Right cardiac atrium (tissue), 5 donors: ENCODE results near the gene TPPP3. TPM values are rescaled to one million over a fixed set of nuclear protein-coding genes. Genes with fewer than 3 reads are reported as not detected.
A peak's percentile ranks its signal among the peaks of the same experiment; 100 is the strongest.

Experiments
- ATAC-seq, 2 donors: fragments of 200-7000 bp; cut with Tn5 transposase; one replicate each; pipeline versions ENCODE4 v1.8.0 to v1.9.1; 2020; ENCODE audit warnings: moderate library complexity in 2 of 2, mild to moderate bottlenecking in 1 of 2
- DNase-seq, 3 donors: peaks; one replicate each; pipeline ENCODE4 v3.0.0-alpha.2; 2020
- H3K27ac ChIP-seq: one replicate; pipeline ENCODE4 v1.5.1; 2013; ENCODE audit warnings: mild to moderate bottlenecking, low read length, control low read depth, moderate library complexity
- H3K27me3 ChIP-seq: one replicate; pipeline ENCODE4 v1.6.1; 2013; ENCODE audit not compliant: control insufficient read depth, insufficient read depth
- H3K4me1 ChIP-seq: one replicate; pipeline ENCODE4 v1.6.1; 2013; ENCODE audit warnings: low read length; ENCODE audit not compliant: control insufficient read depth, insufficient read depth
- H3K4me3 ChIP-seq: one replicate; pipeline ENCODE4 v1.5.1; 2013; ENCODE audit warnings: low read length, control low read depth
- H3K9me3 ChIP-seq: one replicate; pipeline ENCODE4 v1.6.1; 2013; ENCODE audit warnings: low read length; ENCODE audit not compliant: control insufficient read depth
- WGBS: extraction: QIAGEN DNeasy Blood & Tissue Kit; methylation state at CpG from one replicate; pipeline ENCODE4 v1.1.7; 2013; 5-methylcytosine and 5-hydroxymethylcytosine counted together
- intact Hi-C, 4 donors: fragments of 100-400 bp; cut with DNase I; formaldehyde crosslinking; loops; one replicate each; pipeline versions ENCODE4 v1.11.0 to v1.14.0; 2022 to 2023
- polyA plus RNA-seq: library from polyadenylated mRNA; stranded (reverse); fragments of 200-250 nt; gene quantifications from one replicate; pipeline ENCODE4 v1.2.3, GENCODE V29; 2013
- total RNA-seq, 4 donors: library from RNA; stranded (reverse); fragmentation: NEBNext Ultra II Directional; extraction: Animal tissue kit (Norgen Biotek cat#: 25700); gene quantifications; one replicate each; pipeline ENCODE4 v1.2.1, GENCODE V29; 2021
- donor health status: healthy with polysubstance abuse.
- donor health status: DM: no; HTN: yes; CAD: no.
- donor health status: DM: no; HTN: no; CAD: no.
- donor health status: DM: no; HTN: yes; CAD: no; lungs with severe emphysema.
- donor health status: DM: yes; HTN: yes; CAD: no.

The TPPP3 gene
- total and polyA plus RNA-seq, 5 donors = 21.9 to 183 (median 42.0) TPM

DNA sequence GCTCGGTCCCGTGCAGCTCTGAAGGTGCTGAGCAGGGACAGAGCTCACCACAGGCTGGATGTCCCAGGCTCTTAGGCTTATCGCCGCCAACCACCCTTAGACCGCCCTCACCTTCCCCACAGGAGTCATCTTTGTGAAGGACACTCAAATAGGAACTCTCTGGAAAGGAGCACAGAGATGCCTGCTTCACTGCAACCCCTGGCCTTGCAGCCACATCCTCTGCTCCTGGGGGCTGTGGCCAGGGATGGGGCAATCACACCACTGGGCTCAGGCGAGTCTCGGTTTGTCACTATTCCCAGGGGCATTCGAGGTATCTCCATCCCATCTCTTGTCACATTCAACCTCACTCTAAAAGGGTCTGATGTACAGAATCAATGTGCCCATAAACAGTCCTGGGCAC is 12.0 kb upstream of the TPPP3 start:
- intact Hi-C loops = loop anchor here in 2 of 4 donors (10.0 kb wide), 2 partner anchors 121 to 141 kb away; no protein-coding TSS in a partner anchor
- no peak overlapping the region for H3K27ac ChIP-seq
- H3K27me3 ChIP-seq = no peaks in the 10 kb centered on the region
- 88% methylated on average over 8 of the region's 8 CpGs for whole genome bisulfite sequencing
- no peak overlapping the region for H3K4me3 ChIP-seq
- DNase-seq (no peak), ATAC-seq (no peak)
- H3K9me3 ChIP-seq = no peaks in the 10 kb centered on the region
- H3K4me1 ChIP-seq = peaks cover 5% of the 10 kb centered on the region

DNA sequence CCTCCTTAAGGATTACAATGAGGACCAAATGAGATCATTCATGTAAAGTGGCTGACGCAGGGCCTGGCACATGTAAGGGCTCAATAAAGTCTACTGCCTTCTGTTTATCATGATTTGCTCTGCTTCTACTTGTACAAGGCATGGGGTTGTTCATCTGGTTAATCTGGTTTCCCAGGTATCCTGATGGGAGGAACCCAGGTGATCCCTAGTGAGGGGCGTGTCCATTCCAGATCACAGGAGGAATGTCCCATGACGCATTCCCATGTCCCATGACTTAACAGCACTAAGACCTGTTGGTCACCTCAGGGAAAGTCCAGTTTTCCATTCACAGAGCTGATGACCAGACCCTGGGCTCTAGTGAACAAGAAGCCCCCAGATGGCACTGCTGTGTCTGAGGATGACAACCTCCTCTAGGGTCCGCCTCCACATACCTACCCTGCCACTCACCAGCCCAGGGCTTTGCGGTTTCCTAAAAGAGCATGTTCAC is 11.5 kb upstream of the TPPP3 start:
- DNase-seq (no peak), ATAC-seq (no peak)
- H3K27me3 ChIP-seq = no peaks in the 10 kb centered on the region
- H3K9me3 ChIP-seq = no peaks in the 10 kb centered on the region
- H3K4me1 ChIP-seq = peaks cover 5% of the 10 kb centered on the region
- 95% methylated on average over 5 of the region's 5 CpGs for WGBS
- intact Hi-C loops = loop anchor here in 2 of 4 donors (10.0 kb wide), 2 partner anchors 120 to 140 kb away; no protein-coding TSS in a partner anchor
- no peak overlapping the region for H3K4me3 ChIP-seq
- no peak overlapping the region for H3K27ac ChIP-seq

DNA sequence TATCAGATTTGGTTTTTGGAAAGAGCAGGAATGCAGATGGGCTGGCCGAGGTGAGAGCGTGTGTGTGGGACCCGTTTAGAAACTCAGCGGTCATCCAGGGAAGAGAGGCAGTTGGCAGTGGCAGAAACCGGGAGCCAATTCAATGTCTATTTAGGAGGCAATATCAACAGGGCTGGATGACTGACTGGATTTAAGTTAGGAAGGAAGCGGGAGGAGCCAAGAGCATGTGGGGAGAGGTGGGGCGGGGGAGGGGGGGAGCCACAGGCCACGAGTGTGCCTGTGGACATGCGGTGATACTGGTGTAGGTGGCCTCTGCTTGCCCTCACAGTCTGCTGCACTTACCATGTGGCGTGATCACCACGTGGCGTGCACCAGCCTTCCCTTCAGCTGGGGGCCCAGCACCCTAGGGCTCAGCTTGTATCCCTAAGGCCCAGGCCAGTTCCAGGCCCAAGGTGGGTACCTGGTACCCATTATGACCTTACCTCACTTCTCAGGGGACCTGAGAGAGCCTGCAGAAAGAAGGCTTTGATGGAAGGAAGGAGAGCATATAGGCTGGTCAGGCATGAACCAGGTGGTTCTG is 10.8 kb upstream of the TPPP3 start:
- 71% methylated on average over 12 of the region's 12 CpGs for WGBS

DNA sequence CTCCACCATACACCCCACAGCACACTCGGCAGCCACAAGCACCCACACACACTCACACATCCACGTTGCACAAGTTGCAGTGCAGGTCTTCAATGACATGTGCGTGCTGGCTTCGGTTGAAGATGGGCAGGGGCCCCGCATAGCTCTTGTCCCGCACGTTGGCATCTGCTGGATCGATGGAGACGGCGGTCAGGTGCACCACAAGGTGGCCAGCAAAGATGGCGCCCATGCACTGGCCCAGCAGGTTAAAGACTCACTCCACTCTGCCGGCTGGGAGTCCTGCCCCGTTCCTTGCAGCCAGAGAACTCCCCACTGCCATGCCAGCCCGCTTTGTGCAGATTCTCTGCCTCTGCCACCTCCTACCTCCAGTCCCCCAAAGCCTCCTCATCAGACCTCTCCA is 7.6 kb upstream of the TPPP3 start:
- H3K4me3 ChIP-seq = no peak overlapping the region
- DNase-seq (no peak), ATAC-seq (no peak)
- H3K4me1 ChIP-seq = peaks cover 12% of the 10 kb centered on the region
- no peak overlapping the region for H3K27ac ChIP-seq
- no peaks in the 10 kb centered on the region for H3K27me3 ChIP-seq
- intact Hi-C loops = loop anchor here in 2 of 4 donors (10.0 kb wide), 2 partner anchors 116 to 136 kb away; no protein-coding TSS in a partner anchor
- H3K9me3 ChIP-seq = no peaks in the 10 kb centered on the region
- 96% methylated on average over 14 of the region's 14 CpGs for WGBS

More for the DNA sequence above, 10.8 kb upstream of the TPPP3 start:
- no peaks in the 10 kb centered on the region for H3K9me3 ChIP-seq
- peaks cover 5% of the 10 kb centered on the region for H3K4me1 ChIP-seq
- intact Hi-C loops = loop anchor here in 2 of 4 donors (10.0 kb wide), 2 partner anchors 119 to 139 kb away; no protein-coding TSS in a partner anchor
- H3K27ac ChIP-seq = no peak overlapping the region
- DNase-seq (no peak), ATAC-seq (no peak)
- no peak overlapping the region for H3K4me3 ChIP-seq
- H3K27me3 ChIP-seq = no peaks in the 10 kb centered on the region

DNA sequence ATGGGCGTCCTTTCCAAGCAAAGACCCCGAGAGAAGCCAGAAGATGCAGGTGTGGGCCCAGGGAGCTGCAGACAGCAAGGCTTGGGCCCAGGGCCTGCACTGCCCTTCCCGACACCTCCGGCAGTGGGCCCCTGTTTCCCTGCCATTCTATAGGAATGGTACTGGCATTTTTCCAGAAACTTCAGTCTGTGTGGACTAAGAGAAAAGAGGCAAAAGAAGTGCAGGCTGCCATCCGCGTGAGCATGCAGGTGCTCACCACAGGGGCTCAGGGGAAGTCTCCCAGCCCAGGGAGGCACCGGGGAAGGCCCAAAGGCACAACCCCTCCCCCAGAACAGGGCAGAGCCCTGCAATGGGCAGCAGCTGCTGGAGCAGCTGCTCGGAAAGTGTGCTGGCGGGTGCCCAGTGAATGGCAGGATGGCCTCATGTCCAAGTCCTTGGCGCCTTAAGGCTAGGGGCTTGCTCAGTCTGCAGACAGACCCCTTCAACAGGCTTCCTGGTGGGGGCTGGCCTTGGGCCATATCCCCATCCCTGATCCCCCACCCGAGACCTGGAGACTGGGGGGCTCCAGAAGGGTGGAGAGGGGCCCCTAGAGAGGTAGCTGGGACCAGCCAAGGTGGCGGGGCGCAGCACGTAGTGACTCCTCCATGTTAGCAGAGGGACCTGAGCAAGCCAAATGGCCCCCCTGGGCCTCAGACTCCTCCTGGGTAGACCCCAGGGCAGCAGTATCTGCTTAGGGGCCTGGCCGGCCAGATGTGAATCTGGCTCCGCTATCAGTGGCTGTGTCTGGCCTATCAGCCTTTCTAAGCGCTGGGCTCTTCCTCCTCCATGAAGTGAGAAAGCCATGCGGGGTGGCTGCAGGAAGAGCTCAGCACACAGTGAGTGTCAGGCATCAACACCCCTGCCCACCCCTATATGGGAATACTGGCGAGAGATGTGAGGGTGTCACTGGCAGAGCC is 6.7 kb upstream of the TPPP3 start:
- intact Hi-C loops = loop anchor here in 3 of 4 donors (10.0 kb wide), 3 partner anchors 115 to 145 kb away; no protein-coding TSS in a partner anchor
- no peak overlapping the region for H3K4me3 ChIP-seq
- H3K9me3 ChIP-seq = no peaks in the 10 kb centered on the region
- DNase-seq (peak in 1 of 3 donors; percentile 55), ATAC-seq (no peak)
- H3K27ac ChIP-seq = no peak overlapping the region
- H3K27me3 ChIP-seq = no peaks in the 10 kb centered on the region
- WGBS = 70% methylated on average over 19 of the region's 19 CpGs
- peaks cover 12% of the 10 kb centered on the region for H3K4me1 ChIP-seq

DNA sequence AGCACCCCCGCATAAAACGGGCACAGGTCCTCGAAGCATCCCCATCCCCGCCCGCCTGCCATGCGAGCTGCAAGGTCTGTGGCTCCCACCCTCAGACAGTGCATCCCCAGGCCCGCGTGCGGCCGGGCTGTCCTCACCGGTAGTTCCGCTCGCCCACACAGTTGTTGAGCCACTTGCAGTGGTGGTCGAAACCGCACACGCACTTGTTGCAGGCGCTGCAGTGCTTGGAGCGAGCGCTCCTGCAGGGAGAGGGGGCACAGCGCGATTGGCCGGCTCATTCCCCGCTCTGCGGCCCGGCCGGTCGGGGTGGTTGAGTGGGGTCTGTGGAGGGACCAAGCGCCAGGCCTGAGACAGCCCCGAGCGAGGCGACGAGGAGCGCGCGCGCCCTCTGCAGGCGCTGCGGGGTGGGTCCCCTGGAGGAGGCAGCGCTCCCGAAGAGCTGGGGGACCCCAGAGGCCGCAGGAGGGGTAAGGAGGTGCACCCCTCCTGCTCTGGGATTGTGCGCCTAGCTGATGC is 6.0 kb upstream of the TPPP3 start:
- Histone ChIP-seq H3K27ac (no peak overlapping the region), H3K4me3 (no peak overlapping the region), H3K9me3 (no peaks in the 10 kb centered on the region), H3K4me1 (peaks cover 12% of the 10 kb centered on the region), H3K27me3 (no peaks in the 10 kb centered on the region)
- peak; percentile 42 to 89 (median 84) for DNase-seq
- WGBS = 23% methylated on average over 42 of the region's 42 CpGs
- ATAC-seq = peak; percentile 29 to 48
- intact Hi-C loops = loop anchor here in 1 of 4 donors (10.0 kb wide), 1 partner anchor 144 kb away; no protein-coding TSS in a partner anchor

DNA sequence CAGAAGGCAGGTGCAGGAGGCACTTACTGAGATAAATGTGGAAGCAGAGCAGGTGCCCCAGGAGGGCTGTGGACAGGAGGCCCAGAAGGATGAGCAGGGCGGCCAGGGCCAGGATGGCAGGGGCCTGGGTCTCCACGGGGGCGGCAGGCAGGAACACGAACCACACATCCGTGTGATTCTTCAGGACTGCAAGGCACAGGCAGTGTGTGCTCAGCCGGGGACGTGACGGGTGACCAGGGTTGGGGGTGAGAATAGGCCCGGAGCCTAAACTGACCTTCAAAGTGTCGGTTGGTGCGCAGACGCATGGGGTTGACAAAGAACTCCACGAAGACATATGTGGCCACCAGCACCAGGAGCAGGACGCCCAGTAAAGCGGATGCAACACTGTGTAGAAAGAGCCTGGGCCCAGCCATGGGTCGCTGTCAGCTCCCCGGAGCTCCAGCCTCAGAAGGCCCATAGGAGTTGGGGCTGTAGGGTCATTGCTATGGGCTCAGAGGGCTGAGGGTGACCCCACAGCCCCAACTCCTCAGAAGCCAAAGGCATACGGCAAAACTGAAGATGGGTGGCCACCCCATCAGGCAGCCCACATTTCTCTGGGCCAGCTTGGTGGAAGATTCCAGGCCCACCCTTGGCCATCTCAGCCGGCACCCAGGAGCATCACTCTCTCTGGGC is 5.4 kb upstream of the TPPP3 start:
- WGBS = 90% methylated on average over 19 of the region's 19 CpGs
- Histone ChIP-seq H3K9me3 (no peaks in the 10 kb centered on the region), H3K4me3 (no peak overlapping the region), H3K4me1 (peaks cover 12% of the 10 kb centered on the region), H3K27ac (no peak overlapping the region), H3K27me3 (no peaks in the 10 kb centered on the region)
- intact Hi-C loops = loop anchor here in 1 of 4 donors (10.0 kb wide), 1 partner anchor 144 kb away; no protein-coding TSS in a partner anchor
- DNase-seq (no peak), ATAC-seq (no peak)

DNA sequence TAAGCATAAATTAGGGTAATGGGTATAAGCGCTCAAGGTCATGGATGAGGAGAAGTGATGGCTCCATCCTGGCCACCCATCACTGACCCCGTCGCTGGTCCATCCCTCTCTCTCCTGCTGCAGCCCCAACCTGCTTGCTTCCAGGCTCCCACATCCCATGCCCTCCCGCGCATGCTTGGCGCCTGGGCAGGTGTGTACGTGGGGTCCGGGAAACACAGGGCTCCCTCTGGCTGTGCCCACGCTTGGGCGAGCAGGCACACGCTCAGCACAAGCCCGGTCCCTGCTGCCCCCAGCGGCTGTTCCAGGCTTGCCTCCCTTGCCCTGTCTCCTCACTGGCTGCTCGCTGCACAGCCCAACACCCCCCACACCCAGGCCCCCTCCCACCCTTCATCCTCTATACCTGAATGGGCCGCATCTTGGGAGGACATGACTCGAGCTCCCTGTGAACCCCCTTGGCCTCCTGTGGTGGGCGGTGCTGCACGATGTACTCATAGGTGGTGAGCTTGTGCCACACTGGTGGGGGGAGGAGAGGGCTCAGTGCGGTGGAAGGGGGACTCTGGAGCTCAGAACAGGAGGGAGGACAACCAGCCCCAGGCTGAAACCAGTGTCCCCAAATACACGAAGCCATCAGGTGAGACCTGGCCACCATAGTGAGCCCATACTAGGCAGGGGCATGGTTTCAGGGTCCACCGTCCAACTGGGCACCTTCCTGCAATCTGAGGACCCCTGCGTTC is 4.7 kb upstream of the TPPP3 start:
- Histone ChIP-seq H3K9me3 (no peaks in the 10 kb centered on the region), H3K27me3 (no peaks in the 10 kb centered on the region), H3K4me3 (no peak overlapping the region), H3K27ac (no peak overlapping the region), H3K4me1 (peaks cover 13% of the 10 kb centered on the region)
- no peak for ATAC-seq
- peak in 2 of 3 donors; percentile 30 to 48 for DNase-seq
- intact Hi-C loops = loop anchor here in 1 of 4 donors (10.0 kb wide), 1 partner anchor 143 kb away; no protein-coding TSS in a partner anchor
- 82% methylated on average over 22 of the region's 22 CpGs for WGBS

DNA sequence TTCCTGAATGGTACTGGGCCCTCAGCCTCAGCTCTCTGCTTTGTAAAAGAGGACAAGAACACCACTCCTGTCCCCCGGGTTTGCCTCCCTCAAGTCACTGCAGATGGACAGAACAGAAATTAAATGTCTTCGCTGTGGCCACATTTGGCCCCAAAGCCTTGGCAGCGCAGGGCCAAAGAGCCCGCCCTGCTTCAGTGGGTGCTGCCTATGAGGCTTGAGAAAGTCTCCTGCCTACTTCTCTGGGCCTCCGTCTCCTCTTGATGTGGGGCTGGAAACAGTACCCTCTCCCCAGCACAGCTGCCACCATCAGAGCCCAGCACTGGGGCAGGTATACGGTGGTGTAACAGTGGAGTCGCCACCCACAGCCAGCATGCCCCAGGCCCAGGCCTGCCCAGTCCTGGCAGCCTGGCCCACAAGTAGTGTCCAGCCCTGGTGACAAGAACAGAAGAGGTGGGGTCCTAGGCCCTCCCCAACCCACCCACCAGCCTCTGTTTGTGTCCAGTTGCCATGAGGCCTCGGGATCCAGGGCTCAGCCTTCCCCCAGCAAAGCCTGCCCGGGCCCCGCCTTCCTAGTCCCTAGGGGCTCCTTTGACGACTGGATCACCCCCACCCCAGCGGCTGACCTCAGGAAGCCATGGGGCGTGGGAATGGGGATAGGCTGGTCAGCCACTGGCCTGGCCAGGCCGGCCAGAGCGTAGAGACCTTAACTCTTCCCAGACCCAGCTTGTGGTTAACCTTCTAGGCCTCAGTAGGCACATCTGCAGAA is 3.9 kb upstream of the TPPP3 start:
- intact Hi-C loops = loop anchor here in 1 of 4 donors (10.0 kb wide), 1 partner anchor 142 kb away; no protein-coding TSS in a partner anchor
- Histone ChIP-seq H3K27ac (peak overlapping the region; percentile 40), H3K4me3 (no peak overlapping the region), H3K27me3 (no peaks in the 10 kb centered on the region), H3K4me1 (peaks cover 18% of the 10 kb centered on the region), H3K9me3 (no peaks in the 10 kb centered on the region)
- ATAC-seq (peak; percentile 2 to 47), DNase-seq (peak; percentile 87 to 93 (median 90))
- WGBS = 53% methylated on average over 15 of the region's 15 CpGs
